SK-N-SH treated with all-trans-retinoic acid at 6 μM for 48 hours (cell line): Measurements from ENCODE around the gene TFAP2A.

Experiments used
- ATAC-seq: fragments of 200-7000 bp; cut with Tn5 transposase; 3 replicates; pipeline ENCODE4 v1.9.1; 2020; ENCODE audit warnings: mild to moderate bottlenecking, moderate library complexity
- BACH2 ChIP-seq: fragments of 250-450 bp; sonication (Bioruptor Pico); IDR thresholded peaks from 2 replicates; pipeline ENCODE4 v1.9.0; 2021; ENCODE audit warnings: mild to moderate bottlenecking, borderline replicate concordance
- CREB5 ChIP-seq: fragments of 250-450 bp; sonication (Bioruptor Pico); IDR thresholded peaks from 2 replicates; pipeline ENCODE4 v1.5.1; 2020; ENCODE audit warnings: low read depth, mild to moderate bottlenecking, moderate library complexity
- GLIS3 ChIP-seq: fragments of 250-450 bp; sonication (Bioruptor Pico); IDR thresholded peaks from 2 replicates; pipeline ENCODE4 v1.5.0; 2020; ENCODE audit warnings: mild to moderate bottlenecking, moderate library complexity
- ISL1 ChIP-seq: fragments of 250-450 bp; sonication (Bioruptor Pico); IDR thresholded peaks from 2 replicates; pipeline ENCODE4 v2.1.2; 2022; ENCODE audit warnings: mild to moderate bottlenecking, moderate library complexity
- PATZ1 ChIP-seq: fragments of 250-450 bp; sonication (Bioruptor Pico); IDR thresholded peaks from 2 replicates; pipeline ENCODE4 v1.8.0; 2020; ENCODE audit warnings: mild to moderate bottlenecking, moderate library complexity, borderline replicate concordance
- PPARA ChIP-seq: fragments of 250-450 bp; sonication (Bioruptor Pico); IDR thresholded peaks from 2 replicates; pipeline ENCODE4 v1.5.0; 2020; ENCODE audit warnings: mild to moderate bottlenecking, borderline replicate concordance
- RARB ChIP-seq: fragments of 250-450 bp; sonication (Bioruptor Pico); IDR thresholded peaks from 2 replicates; pipeline ENCODE4 v1.8.0; 2021; ENCODE audit warnings: mild to moderate bottlenecking, moderate library complexity
- SNAI2 ChIP-seq: fragments of 250-450 bp; sonication (Bioruptor Pico); IDR thresholded peaks from 2 replicates; pipeline ENCODE4 v1.5.0; 2020; ENCODE audit warnings: mild to moderate bottlenecking, moderate library complexity
- TCF4 ChIP-seq: fragments of 250-450 bp; sonication (Bioruptor Pico); IDR thresholded peaks from 2 replicates; pipeline ENCODE4 v1.8.0; 2021; ENCODE audit warnings: mild to moderate bottlenecking, moderate library complexity, borderline replicate concordance
- TOX ChIP-seq: fragments of 250-450 bp; sonication (Bioruptor Pico); IDR thresholded peaks from 2 replicates; pipeline ENCODE4 v1.8.0; 2021; ENCODE audit warnings: mild to moderate bottlenecking, moderate library complexity, borderline replicate concordance
- ZC3H10 ChIP-seq: fragments of 250-450 bp; sonication (Bioruptor Pico); IDR thresholded peaks from 2 replicates; pipeline ENCODE4 v1.5.1; 2021; ENCODE audit warnings: mild to moderate bottlenecking, moderate library complexity
- ZNF70 ChIP-seq: fragments of 450-650 bp; formaldehyde crosslinking; IDR thresholded peaks from 2 replicates; pipeline ENCODE4 v1.5.0; 2020; ENCODE audit warnings: mild to moderate bottlenecking, moderate library complexity
- ZNF8 ChIP-seq: fragments of 450-650 bp; formaldehyde crosslinking; IDR thresholded peaks from 2 replicates; pipeline ENCODE4 v1.5.0; 2020; ENCODE audit warnings: mild to moderate bottlenecking, moderate library complexity
- TF ChIP-seq, protein P1 (sequence below): fragments of 250-450 bp; sonication (Bioruptor Pico); IDR thresholded peaks from 2 replicates; pipeline ENCODE4 v1.5.0; 2020; ENCODE audit warnings: mild to moderate bottlenecking, moderate library complexity
- TF ChIP-seq, protein P2 (sequence below): fragments of 250-450 bp; sonication (Bioruptor Pico); IDR thresholded peaks from 2 replicates; pipeline ENCODE4 v1.5.1; 2021; ENCODE audit warnings: mild to moderate bottlenecking, moderate library complexity
- TF ChIP-seq, protein P3 (sequence below): fragments of 250-450 bp; sonication (Bioruptor Pico); IDR thresholded peaks from 2 replicates; pipeline ENCODE4 v1.8.0; 2021; ENCODE audit warnings: low read depth, mild to moderate bottlenecking, moderate library complexity, borderline replicate concordance

Gene TFAP2A

DNA sequence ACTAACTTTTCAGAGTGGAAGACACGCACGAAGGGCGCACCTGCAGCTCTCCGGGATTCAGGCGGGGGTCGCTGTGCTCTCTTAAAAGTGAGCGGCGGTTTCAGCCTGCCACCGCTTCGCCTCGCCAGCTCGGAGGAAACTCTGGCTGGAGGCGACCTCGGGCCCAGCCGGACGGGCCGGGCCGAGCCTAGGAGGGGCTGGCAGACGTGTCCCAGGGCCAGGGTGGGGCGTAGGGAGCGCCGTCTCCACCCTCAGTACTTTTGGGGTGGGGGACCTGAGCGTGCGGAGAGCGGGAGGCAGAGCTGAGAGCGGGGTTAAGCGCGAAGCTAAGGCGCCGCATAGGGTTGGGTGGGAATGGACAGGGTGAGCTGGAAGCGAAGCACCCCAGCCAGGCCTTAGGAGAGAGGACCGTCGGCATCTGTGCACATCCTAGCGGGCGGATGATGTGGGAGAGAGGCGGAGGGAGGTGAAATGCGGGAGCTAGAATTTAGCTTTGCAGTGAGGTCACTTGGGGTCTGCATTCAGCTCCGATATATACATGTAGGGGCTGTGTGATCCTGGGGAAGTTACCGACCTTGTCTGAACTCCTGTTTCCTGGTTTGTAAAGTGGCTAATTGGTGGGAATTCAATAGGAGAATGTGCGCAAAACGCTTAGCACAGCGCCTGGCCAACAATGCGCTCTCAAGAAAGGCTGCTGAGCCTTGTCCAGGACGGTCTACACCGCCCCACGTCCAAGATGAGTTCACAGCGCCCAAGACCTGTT lies 6.5 kb upstream of the TFAP2A start (continued):
- TF ChIP-seq, protein P1, sequence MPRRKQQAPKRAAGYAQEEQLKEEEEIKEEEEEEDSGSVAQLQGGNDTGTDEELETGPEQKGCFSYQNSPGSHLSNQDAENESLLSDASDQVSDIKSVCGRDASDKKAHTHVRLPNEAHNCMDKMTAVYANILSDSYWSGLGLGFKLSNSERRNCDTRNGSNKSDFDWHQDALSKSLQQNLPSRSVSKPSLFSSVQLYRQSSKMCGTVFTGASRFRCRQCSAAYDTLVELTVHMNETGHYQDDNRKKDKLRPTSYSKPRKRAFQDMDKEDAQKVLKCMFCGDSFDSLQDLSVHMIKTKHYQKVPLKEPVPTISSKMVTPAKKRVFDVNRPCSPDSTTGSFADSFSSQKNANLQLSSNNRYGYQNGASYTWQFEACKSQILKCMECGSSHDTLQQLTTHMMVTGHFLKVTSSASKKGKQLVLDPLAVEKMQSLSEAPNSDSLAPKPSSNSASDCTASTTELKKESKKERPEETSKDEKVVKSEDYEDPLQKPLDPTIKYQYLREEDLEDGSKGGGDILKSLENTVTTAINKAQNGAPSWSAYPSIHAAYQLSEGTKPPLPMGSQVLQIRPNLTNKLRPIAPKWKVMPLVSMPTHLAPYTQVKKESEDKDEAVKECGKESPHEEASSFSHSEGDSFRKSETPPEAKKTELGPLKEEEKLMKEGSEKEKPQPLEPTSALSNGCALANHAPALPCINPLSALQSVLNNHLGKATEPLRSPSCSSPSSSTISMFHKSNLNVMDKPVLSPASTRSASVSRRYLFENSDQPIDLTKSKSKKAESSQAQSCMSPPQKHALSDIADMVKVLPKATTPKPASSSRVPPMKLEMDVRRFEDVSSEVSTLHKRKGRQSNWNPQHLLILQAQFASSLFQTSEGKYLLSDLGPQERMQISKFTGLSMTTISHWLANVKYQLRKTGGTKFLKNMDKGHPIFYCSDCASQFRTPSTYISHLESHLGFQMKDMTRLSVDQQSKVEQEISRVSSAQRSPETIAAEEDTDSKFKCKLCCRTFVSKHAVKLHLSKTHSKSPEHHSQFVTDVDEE (CRISPR knock-in tag): no peak
- TF ChIP-seq SNAI2 (CRISPR knock-in tag) (no peak), PATZ1 (no peak)

DNA sequence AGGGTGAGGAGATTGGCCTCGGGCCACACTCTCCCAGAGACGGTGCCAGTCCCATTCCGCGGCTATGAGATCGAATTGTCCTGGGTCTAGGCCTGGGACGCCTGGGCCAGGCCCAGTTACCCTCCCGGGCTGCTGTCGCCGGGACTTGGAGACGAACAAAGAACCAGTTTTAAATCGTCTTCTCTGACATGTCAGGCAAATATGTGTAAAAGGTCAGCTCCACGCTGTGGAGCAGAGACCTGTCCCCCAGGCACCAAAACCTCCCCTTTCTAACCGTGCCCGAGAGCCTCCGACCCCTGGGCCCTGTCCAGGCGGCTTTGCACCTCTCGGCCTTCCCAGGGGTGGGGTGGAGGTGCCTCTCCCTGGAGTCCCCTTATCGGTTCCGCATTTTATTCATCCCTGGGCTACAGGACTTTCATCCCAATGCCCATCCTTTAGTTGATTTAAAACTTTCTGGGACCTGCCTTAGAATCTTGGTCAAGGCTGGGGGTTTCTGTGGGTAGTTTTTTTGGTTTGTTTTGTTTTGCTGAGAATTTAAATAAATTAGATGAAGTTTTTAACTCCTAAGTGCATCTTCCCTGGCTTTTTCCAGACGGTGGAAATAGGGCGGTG lies 5.8 kb upstream of the TFAP2A start:
- TF ChIP-seq, protein P1 (CRISPR knock-in tag): no peak
- TF ChIP-seq PPARA (CRISPR knock-in tag): no peak
- TF ChIP-seq, protein P2, sequence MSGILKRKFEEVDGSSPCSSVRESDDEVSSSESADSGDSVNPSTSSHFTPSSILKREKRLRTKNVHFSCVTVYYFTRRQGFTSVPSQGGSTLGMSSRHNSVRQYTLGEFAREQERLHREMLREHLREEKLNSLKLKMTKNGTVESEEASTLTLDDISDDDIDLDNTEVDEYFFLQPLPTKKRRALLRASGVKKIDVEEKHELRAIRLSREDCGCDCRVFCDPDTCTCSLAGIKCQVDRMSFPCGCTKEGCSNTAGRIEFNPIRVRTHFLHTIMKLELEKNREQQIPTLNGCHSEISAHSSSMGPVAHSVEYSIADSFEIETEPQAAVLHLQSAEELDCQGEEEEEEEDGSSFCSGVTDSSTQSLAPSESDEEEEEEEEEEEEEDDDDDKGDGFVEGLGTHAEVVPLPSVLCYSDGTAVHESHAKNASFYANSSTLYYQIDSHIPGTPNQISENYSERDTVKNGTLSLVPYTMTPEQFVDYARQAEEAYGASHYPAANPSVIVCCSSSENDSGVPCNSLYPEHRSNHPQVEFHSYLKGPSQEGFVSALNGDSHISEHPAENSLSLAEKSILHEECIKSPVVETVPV (CRISPR knock-in tag): no peak
- TF ChIP-seq, protein P3, sequence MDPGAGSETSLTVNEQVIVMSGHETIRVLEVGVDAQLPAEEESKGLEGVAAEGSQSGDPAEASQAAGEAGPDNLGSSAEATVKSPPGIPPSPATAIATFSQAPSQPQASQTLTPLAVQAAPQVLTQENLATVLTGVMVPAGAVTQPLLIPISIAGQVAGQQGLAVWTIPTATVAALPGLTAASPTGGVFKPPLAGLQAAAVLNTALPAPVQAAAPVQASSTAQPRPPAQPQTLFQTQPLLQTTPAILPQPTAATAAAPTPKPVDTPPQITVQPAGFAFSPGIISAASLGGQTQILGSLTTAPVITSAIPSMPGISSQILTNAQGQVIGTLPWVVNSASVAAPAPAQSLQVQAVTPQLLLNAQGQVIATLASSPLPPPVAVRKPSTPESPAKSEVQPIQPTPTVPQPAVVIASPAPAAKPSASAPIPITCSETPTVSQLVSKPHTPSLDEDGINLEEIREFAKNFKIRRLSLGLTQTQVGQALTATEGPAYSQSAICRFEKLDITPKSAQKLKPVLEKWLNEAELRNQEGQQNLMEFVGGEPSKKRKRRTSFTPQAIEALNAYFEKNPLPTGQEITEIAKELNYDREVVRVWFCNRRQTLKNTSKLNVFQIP: no peak
- no peak for TF ChIP-seq ISL1 (CRISPR knock-in tag)
- no peak for TF ChIP-seq BACH2 (CRISPR knock-in tag)
- TF ChIP-seq TCF4 (CRISPR knock-in tag): no peak
- no peak for TF ChIP-seq ZNF8 (CRISPR knock-in tag)
- TF ChIP-seq ZC3H10 (CRISPR knock-in tag): no peak
- ATAC-seq: no peak

DNA sequence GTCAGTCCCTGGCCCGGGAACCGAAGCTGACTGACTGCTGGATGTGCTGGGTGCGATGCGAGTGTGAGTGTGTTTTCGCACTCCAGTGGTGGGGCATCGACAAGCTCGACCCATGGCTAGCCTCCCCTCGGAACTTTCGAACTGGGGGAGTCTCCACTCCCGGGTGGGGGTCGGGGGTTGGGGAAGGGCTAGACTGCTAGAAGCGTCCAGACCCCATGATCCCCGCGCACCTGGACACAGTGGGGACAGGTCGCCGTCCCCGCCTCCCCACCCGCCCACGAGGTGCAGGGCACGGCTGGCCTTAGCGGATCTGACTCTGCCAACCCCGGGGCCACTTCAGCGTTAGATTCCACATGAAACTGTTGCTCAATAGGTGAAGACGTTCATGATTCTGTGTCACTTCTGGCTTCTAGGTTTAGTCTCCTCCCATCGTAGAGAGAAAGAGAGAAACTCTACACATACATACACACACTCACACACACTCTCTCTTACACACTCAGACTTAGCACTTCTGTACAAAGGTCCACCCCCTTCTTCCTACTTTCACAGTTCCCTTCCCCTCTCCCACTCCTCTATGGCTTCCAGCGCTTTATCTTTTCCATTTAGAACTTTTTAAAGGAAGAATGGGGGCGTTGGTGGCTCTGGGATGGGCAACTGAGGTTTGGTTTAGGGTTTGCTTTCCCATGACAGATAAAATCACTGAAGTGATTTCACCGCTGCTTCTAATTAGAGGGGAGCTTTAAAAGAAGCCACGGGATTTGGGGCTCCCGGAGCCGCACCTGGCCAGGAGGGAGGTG lies 5.1 kb upstream of the TFAP2A start:
- no peak for TF ChIP-seq CREB5 (CRISPR knock-in tag)
- no peak for TF ChIP-seq ZNF70
- TF ChIP-seq TOX (CRISPR knock-in tag): no peak
- no peak for TF ChIP-seq GLIS3
- TF ChIP-seq TCF4 (CRISPR knock-in tag): no peak
- TF ChIP-seq SNAI2 (CRISPR knock-in tag): no peak
- TF ChIP-seq RARB (CRISPR knock-in tag): no peak
- ATAC-seq: no peak
